ENCODE results near the gene GIT1.

- TF ChIP-seq CTCF (IDR thresholded peaks at IDR 0.05; ENCODE audit: poor library complexity, severe bottlenecking) (no peak), SMC3 (conservative IDR thresholded peaks at IDR 0.05; ENCODE audit: poor library complexity) (no peak), EZH2 (IDR thresholded peaks at IDR 0.05; ENCODE audit: borderline replicate concordance, insufficient read depth, low read length, poor library complexity, severe bottlenecking) (no peak), MXI1 (conservative IDR thresholded peaks at IDR 0.05; ENCODE audit: poor library complexity, severe bottlenecking) (no peak), EP300 (conservative IDR thresholded peaks at IDR 0.05; ENCODE audit: poor library complexity, severe bottlenecking) (no peak), RAD21 (conservative IDR thresholded peaks at IDR 0.05) (no peak)
Measured at GRCh38 chr17:29620271-29620670, 30.8 kb upstream of the GIT1 start.

Data from neural cell (in vitro differentiated cells).